Neural progenitor cell (in vitro differentiated cells): ENCODE measurements around the gene TNC. TPM values are rescaled to one million over a fixed set of nuclear protein-coding genes. Genes with fewer than 3 reads are reported as not detected.

ENCODE experiments used
- DNase-seq: peaks from one replicate; pipeline ENCODE4 v3.0.0-alpha.2; 2016; ENCODE audit warnings: low spot score
- H2AFZ ChIP-seq: fragments of 200-600 bp; sonication (generic); replicated peaks from 2 replicates; pipeline ENCODE4 v1.6.1; 2016; ENCODE audit warnings: antibody characterized with exemption
- H3F3A ChIP-seq: fragments of 200-600 bp; sonication (generic); 2 replicates; pipeline ENCODE4 v1.6.1; 2016; ENCODE audit warnings: antibody characterized with exemption, low read depth
- H3K27ac ChIP-seq: fragments of 200-600 bp; sonication (generic); 2 replicates; pipeline ENCODE4 v1.5.1; 2016; ENCODE audit warnings: mild to moderate bottlenecking
- H3K27me3 ChIP-seq: fragments of 200-600 bp; sonication (generic); 2 replicates; pipeline ENCODE4 v1.6.1; 2016; ENCODE audit warnings: mild to moderate bottlenecking, moderate library complexity
- H3K36me3 ChIP-seq: fragments of 200-600 bp; sonication (generic); 2 replicates; pipeline ENCODE4 v1.5.1; 2016
- H3K4me1 ChIP-seq: fragments of 200-600 bp; sonication (generic); 2 replicates; pipeline ENCODE4 v1.6.1; 2016; ENCODE audit warnings: mixed run types
- H3K4me2 ChIP-seq: fragments of 200-600 bp; sonication (generic); 2 replicates; pipeline ENCODE4 v1.6.1; 2016
- H3K4me3 ChIP-seq: fragments of 200-600 bp; sonication (generic); 2 replicates; pipeline ENCODE4 v1.5.1; 2016
- H3K79me2 ChIP-seq: fragments of 200-600 bp; sonication (generic); 2 replicates; pipeline ENCODE4 v1.6.1; 2016; ENCODE audit warnings: low read depth
- H3K9ac ChIP-seq: fragments of 200-600 bp; sonication (generic); 2 replicates; pipeline ENCODE4 v1.6.1; 2016
- H3K9me3 ChIP-seq: fragments of 200-600 bp; sonication (generic); 2 replicates; pipeline ENCODE4 v1.5.1; 2016; ENCODE audit warnings: low read depth
- H4K20me1 ChIP-seq: fragments of 200-600 bp; sonication (generic); 2 replicates; pipeline ENCODE4 v1.6.1; 2016; ENCODE audit warnings: low read depth
- H3K27ac Mint-ChIP-seq: 3 replicates; pipeline ENCODE4 v1.8.0; 2021; ENCODE audit warnings: mixed read lengths
- H3K27me3 Mint-ChIP-seq: 2 replicates; pipeline ENCODE4 v1.8.0; 2022; ENCODE audit warnings: low read depth, mild to moderate bottlenecking, inconsistent platforms, moderate library complexity, mixed read lengths; ENCODE audit not compliant: insufficient read depth
- H3K36me3 Mint-ChIP-seq: 3 replicates; pipeline ENCODE4 v1.8.0; 2021; ENCODE audit warnings: mixed read lengths
- H3K4me1 Mint-ChIP-seq: 3 replicates; pipeline ENCODE4 v1.8.0; 2021; ENCODE audit warnings: mixed read lengths
- H3K4me3 Mint-ChIP-seq: 3 replicates; pipeline ENCODE4 v1.8.0; 2021; ENCODE audit warnings: mild to moderate bottlenecking, moderate library complexity, mixed read lengths
- H3K9me3 Mint-ChIP-seq: 3 replicates; pipeline ENCODE4 v1.8.0; 2020; ENCODE audit warnings: mixed read lengths
- EZH2 ChIP-seq: fragments of 200-600 bp; sonication (generic); IDR thresholded peaks from 2 replicates; pipeline ENCODE4 v1.6.1; 2017; ENCODE audit warnings: antibody characterized with exemption, mild to moderate bottlenecking, moderate library complexity
- EZH2phosphoT487 ChIP-seq: fragments of 200-600 bp; sonication (generic); IDR thresholded peaks from 2 replicates; pipeline ENCODE4 v1.6.1; 2017; ENCODE audit warnings: antibody characterized with exemption
- total RNA-seq: library from RNA; depleted of rRNA; stranded (reverse); fragments of >200 nt; gene quantifications from 2 replicates; pipeline ENCODE4 v1.2.3, GENCODE V29; 2015; ENCODE audit warnings: low replicate concordance
- TF ChIP-seq, protein P1 (sequence below): fragments of 200-600 bp; sonication (generic); IDR thresholded peaks from 2 replicates; pipeline ENCODE4 v1.5.1; 2017; ENCODE audit warnings: antibody characterized with exemption, mild to moderate bottlenecking

The TNC gene
- total RNA-seq, 1 donor from 2014 or later, result 54.9 TPM

DNA sequence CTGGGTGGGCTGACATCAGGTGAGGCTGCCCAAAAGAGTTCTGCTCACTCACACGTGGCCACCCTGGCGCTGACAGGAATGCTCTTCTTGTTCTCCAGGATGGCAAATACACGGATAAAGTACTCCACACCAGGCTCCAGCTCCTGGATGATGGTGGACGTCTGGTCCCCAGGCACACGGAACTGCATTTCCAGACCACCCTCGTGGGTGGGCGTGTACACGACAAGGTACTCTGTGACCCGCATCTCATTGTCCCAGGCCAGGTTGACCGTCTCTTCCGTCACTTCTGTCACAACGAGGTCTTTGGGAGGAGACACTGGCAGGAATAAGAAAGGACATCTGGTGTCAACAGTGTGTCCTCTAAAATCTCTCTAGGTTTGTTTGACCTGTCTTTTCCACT is 33.8 kb downstream of the TNC start:
- peaks cover 4% of the 10 kb centered on the region for H3K27me3 Mint-ChIP-seq
- Histone ChIP-seq H3K4me2 (no peak overlapping the region), H3K79me2 (no peaks in the 10 kb centered on the region), H2AFZ (no peak overlapping the region), H3F3A (no peaks in the 10 kb centered on the region), H3K27me3 (no peaks in the 10 kb centered on the region), H3K4me3 (no peak overlapping the region), H4K20me1 (no peaks in the 10 kb centered on the region), H3K9ac (no peak overlapping the region), H3K27ac (no peak overlapping the region), H3K36me3 (no peaks in the 10 kb centered on the region), H3K4me1 (no peaks in the 10 kb centered on the region), H3K9me3 (no peaks in the 10 kb centered on the region)
- peaks cover 2% of the 10 kb centered on the region for H3K36me3 Mint-ChIP-seq
- H3K9me3 Mint-ChIP-seq, result no peaks in the 10 kb centered on the region
- DNase-seq, result no peak
- H3K4me1 Mint-ChIP-seq, result peaks cover 3% of the 10 kb centered on the region
- TF ChIP-seq, protein P1, sequence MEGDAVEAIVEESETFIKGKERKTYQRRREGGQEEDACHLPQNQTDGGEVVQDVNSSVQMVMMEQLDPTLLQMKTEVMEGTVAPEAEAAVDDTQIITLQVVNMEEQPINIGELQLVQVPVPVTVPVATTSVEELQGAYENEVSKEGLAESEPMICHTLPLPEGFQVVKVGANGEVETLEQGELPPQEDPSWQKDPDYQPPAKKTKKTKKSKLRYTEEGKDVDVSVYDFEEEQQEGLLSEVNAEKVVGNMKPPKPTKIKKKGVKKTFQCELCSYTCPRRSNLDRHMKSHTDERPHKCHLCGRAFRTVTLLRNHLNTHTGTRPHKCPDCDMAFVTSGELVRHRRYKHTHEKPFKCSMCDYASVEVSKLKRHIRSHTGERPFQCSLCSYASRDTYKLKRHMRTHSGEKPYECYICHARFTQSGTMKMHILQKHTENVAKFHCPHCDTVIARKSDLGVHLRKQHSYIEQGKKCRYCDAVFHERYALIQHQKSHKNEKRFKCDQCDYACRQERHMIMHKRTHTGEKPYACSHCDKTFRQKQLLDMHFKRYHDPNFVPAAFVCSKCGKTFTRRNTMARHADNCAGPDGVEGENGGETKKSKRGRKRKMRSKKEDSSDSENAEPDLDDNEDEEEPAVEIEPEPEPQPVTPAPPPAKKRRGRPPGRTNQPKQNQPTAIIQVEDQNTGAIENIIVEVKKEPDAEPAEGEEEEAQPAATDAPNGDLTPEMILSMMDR, result no peak
- TF ChIP-seq EZH2phosphoT487 (no peak), EZH2 (no peak)
- H3K4me3 Mint-ChIP-seq, result no peak overlapping the region
- H3K27ac Mint-ChIP-seq, result no peak overlapping the region

DNA sequence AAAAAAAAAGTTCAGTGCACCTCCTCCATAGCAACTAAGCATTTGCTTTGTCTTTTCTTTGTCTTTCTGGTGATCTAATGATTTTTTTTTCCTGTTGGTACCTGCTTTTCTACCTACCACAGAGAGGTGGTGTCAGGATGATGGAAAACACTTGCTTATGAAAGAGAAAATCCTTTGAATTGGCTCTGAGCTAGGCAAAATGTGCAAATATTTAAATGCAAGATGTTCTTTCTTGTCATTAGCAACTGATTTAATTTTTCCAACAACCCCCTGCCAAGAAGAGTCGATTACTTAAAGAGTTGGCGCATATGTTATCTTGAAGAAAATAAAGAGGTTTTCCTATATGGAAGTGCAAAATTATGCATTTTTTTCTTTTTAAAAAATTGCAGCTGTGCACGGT is 37.7 kb downstream of the TNC start:
- no peaks in the 10 kb centered on the region for H3K9me3 Mint-ChIP-seq
- no peak overlapping the region for H3K4me3 Mint-ChIP-seq
- H2AFZ ChIP-seq, result no peak overlapping the region
- no peak overlapping the region for H3K4me2 ChIP-seq
- no peak overlapping the region for H3K27ac ChIP-seq
- H3K4me3 ChIP-seq, result no peak overlapping the region
- DNase-seq, result no peak
- no peaks in the 10 kb centered on the region for H3K9me3 ChIP-seq
- no peaks in the 10 kb centered on the region for H3K4me1 Mint-ChIP-seq
- no peaks in the 10 kb centered on the region for H3K36me3 ChIP-seq
- no peaks in the 10 kb centered on the region for H3K27me3 ChIP-seq
- no peaks in the 10 kb centered on the region for H3K79me2 ChIP-seq
- H4K20me1 ChIP-seq, result no peaks in the 10 kb centered on the region
- H3K9ac ChIP-seq, result no peak overlapping the region
- no peak overlapping the region for H3K27ac Mint-ChIP-seq
- TF ChIP-seq, protein P1, result no peak
- TF ChIP-seq EZH2 (no peak), EZH2phosphoT487 (no peak)
- H3F3A ChIP-seq, result no peaks in the 10 kb centered on the region
- H3K27me3 Mint-ChIP-seq, result peaks cover 4% of the 10 kb centered on the region
- no peaks in the 10 kb centered on the region for H3K36me3 Mint-ChIP-seq
- H3K4me1 ChIP-seq, result no peaks in the 10 kb centered on the region

DNA sequence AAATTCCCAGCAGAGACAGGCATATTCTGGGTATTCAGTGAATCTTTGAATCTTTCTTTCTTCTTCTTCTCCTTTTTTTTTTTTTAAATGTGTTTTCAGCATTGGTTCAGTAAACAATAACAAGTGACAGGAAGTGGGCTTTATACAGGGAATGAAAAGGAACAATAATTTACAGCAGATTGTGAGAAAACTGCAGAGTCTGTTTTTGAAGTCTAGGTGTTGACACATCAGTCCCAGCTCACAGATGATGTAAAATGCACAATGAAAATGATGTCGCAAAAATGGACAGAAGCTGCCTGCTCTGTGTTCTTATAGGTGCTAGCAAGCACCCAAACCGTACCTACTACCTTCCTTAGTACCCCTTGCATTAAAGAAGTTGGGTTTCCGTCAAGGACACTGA is 38.8 kb downstream of the TNC start:
- no peak overlapping the region for H3K4me3 Mint-ChIP-seq
- Histone ChIP-seq H3K4me1 (no peaks in the 10 kb centered on the region), H4K20me1 (no peaks in the 10 kb centered on the region), H3K36me3 (peaks cover 4% of the 10 kb centered on the region), H3K9ac (no peak overlapping the region), H3K79me2 (no peaks in the 10 kb centered on the region), H3F3A (no peaks in the 10 kb centered on the region), H3K9me3 (no peaks in the 10 kb centered on the region), H3K4me3 (no peak overlapping the region), H3K27me3 (no peaks in the 10 kb centered on the region), H3K4me2 (no peak overlapping the region), H2AFZ (no peak overlapping the region), H3K27ac (no peak overlapping the region)
- no peaks in the 10 kb centered on the region for H3K36me3 Mint-ChIP-seq
- no peak for DNase-seq
- H3K27ac Mint-ChIP-seq, result no peak overlapping the region
- H3K4me1 Mint-ChIP-seq, result no peaks in the 10 kb centered on the region
- TF ChIP-seq, protein P1, result no peak
- TF ChIP-seq EZH2 (no peak), EZH2phosphoT487 (no peak)
- H3K9me3 Mint-ChIP-seq, result no peaks in the 10 kb centered on the region
- H3K27me3 Mint-ChIP-seq, result peaks cover 6% of the 10 kb centered on the region
